Endothelial cell of umbilical vein (primary cell): ENCODE data around the gene RAP1GAP. TPM values are rescaled to one million over a fixed set of nuclear protein-coding genes. Genes with fewer than 3 reads are reported as not detected.

Experiments
- BruUV-seq: library from RNA; stranded (reverse); fragments of 400-500 nt; replicated peaks from 2 replicates; lab custom pipeline; 2021; lab: Mats Ljungman, UMichigan
- CTCF ChIA-PET: fragments of 300-600, 350-600 bp; sonication (Branson Sonifier 250); formaldehyde crosslinking; loops from one replicate; lab custom pipeline; 2021; ENCODE audit warnings: antibody characterized with exemption, inconsistent platforms; lab: Charles Lee
- POLR2A ChIA-PET: fragments of 300-600, 350-600 bp; sonication (Branson Sonifier 250); formaldehyde crosslinking; loops from one replicate; lab custom pipeline; 2021; ENCODE audit warnings: antibody characterized with exemption, inconsistent platforms; lab: Charles Lee
- DNase-seq: peaks from one replicate; pipeline ENCODE4 v3.0.0-alpha.2; 2011; ENCODE audit warnings: low read depth, low spot score
- FAIRE-seq: peaks from 2 replicates; lab custom pipeline; 2011; peaks lifted over from hg19 to GRCh38; lab: Jason Lieb, UNC
- H2AFZ ChIP-seq: 2 replicates; pipeline ENCODE4 v1.6.0; 2012; ENCODE audit warnings: low read depth, low read length, control low read depth, inconsistent platforms
- H3K27ac ChIP-seq: 2 replicates; pipeline ENCODE4 v1.5.1; 2011; ENCODE audit warnings: low read depth, mild to moderate bottlenecking, control low read depth, low read length, moderate library complexity; ENCODE audit not compliant: insufficient read depth
- H3K27me3 ChIP-seq, 2 experiments: 2 replicates each; pipeline versions ENCODE4 v1.6.0 to v1.6.1; 2011; ENCODE audit warnings: low read length in 2 of 2, mixed read lengths in 1 of 2; ENCODE audit not compliant: control insufficient read depth in 2 of 2, insufficient read depth in 2 of 2
- H3K36me3 ChIP-seq, 2 experiments: 2 replicates in 1 of 2; 3 replicates in 1 of 2; pipeline ENCODE4 v1.5.1; 2011; ENCODE audit warnings: low read length in 2 of 2, mild to moderate bottlenecking in 1 of 2, moderate library complexity in 1 of 2; ENCODE audit not compliant: control insufficient read depth in 2 of 2, insufficient read depth in 2 of 2; ENCODE audit errors: extremely low read depth in 1 of 2
- H3K4me1 ChIP-seq: 3 replicates; pipeline ENCODE4 v1.5.1; 2011; ENCODE audit warnings: mild to moderate bottlenecking, low read length; ENCODE audit not compliant: control insufficient read depth, insufficient read depth; ENCODE audit errors: extremely low read depth
- H3K4me2 ChIP-seq: 2 replicates; pipeline ENCODE4 v1.6.1; 2011; ENCODE audit warnings: low read length, control low read depth, mixed read lengths; ENCODE audit not compliant: insufficient read depth
- H3K4me3 ChIP-seq, 3 experiments: fragments of 200-600 bp in 1 of 3; sonication (generic), shearing (Covaris generic) in 1 of 3; replicated peaks in 1 of 3; 2 replicates each; pipeline ENCODE4 v1.5.1; 2011 to 2016; ENCODE audit warnings: control low read depth in 3 of 3, low read length in 3 of 3, mild to moderate bottlenecking in 2 of 3, inconsistent platforms in 1 of 3, low read depth in 1 of 3, moderate library complexity in 1 of 3; ENCODE audit not compliant: insufficient read depth in 1 of 3
- H3K79me2 ChIP-seq: 2 replicates; pipeline ENCODE4 v1.6.0; 2012; ENCODE audit warnings: low read length, inconsistent platforms; ENCODE audit not compliant: control insufficient read depth, insufficient read depth
- H3K9ac ChIP-seq: replicated peaks from 2 replicates; pipeline ENCODE3; 2011; ENCODE audit warnings: low read length, control low read depth; ENCODE audit not compliant: insufficient read depth; ENCODE audit errors: extremely low read depth
- H3K9me1 ChIP-seq: replicated peaks from 3 replicates; pipeline ENCODE4 v1.6.0; 2011; ENCODE audit warnings: mild to moderate bottlenecking, low read length; ENCODE audit not compliant: control insufficient read depth, insufficient read depth; ENCODE audit errors: extremely low read depth
- H3K9me3 ChIP-seq: replicated peaks from 2 replicates; pipeline ENCODE4 v1.5.1; 2012; ENCODE audit warnings: low read length, inconsistent platforms; ENCODE audit not compliant: control insufficient read depth, insufficient read depth
- H4K20me1 ChIP-seq: replicated peaks from 2 replicates; pipeline ENCODE3; 2011; ENCODE audit warnings: mild to moderate bottlenecking, low read length; ENCODE audit not compliant: control insufficient read depth, insufficient read depth; ENCODE audit errors: extremely low read depth
- EZH2 ChIP-seq: IDR thresholded peaks from 2 replicates; pipeline ENCODE4 v1.6.1; 2012; ENCODE audit warnings: borderline replicate concordance, low read depth, mild to moderate bottlenecking, moderate library complexity, low read length, inconsistent platforms; ENCODE audit not compliant: severe bottlenecking
- FOS ChIP-seq: IDR thresholded peaks from 2 replicates; pipeline ENCODE4 v1.6.1; 2011; ENCODE audit warnings: mild to moderate bottlenecking, low read length, moderate library complexity, borderline replicate concordance; ENCODE audit not compliant: insufficient read depth
- GATA2 ChIP-seq: IDR thresholded peaks from 2 replicates; pipeline ENCODE4 v1.7.0; 2011; ENCODE audit warnings: low read depth, mild to moderate bottlenecking, moderate library complexity, mixed read lengths, low read length; ENCODE audit not compliant: insufficient read length, insufficient read depth
- JUN ChIP-seq: IDR thresholded peaks from 2 replicates; pipeline ENCODE4 v1.6.1; 2011; ENCODE audit warnings: borderline replicate concordance, low read depth; ENCODE audit not compliant: insufficient read length, insufficient read depth
- MYC ChIP-seq: IDR thresholded peaks from one replicate; pipeline ENCODE4 v1.6.1; 2011; ENCODE audit warnings: mild to moderate bottlenecking, low read depth, low read length
- POLR2A ChIP-seq: IDR thresholded peaks from 2 replicates; pipeline ENCODE4 v1.6.1; 2012; ENCODE audit warnings: low read depth, mild to moderate bottlenecking, control low read depth, low read length
- POLR2AphosphoS5 ChIP-seq: IDR thresholded peaks from 2 replicates; pipeline ENCODE4 v1.6.1; 2012; ENCODE audit warnings: low read depth, mild to moderate bottlenecking, control low read depth, low read length, moderate library complexity; ENCODE audit not compliant: insufficient read depth
- dilution Hi-C: fragments of 300-500 bp; cut with MboI; formaldehyde crosslinking; loops from one replicate; pipeline ENCODE4 v1.15.0; 2019; ENCODE audit warnings: low sequenced_read_pairs; ENCODE audit not compliant: extremely low pct_ligation_motif_present
- intact Hi-C: fragments of 100-400 bp; cut with micrococcal nuclease; formaldehyde crosslinking; loops from one replicate; pipeline ENCODE4 v1.10.0; 2022
- polyA plus RNA-seq, 4 experiments: library from polyadenylated mRNA; depleted of rRNA in 3 of 4; stranded (reverse) in 3 of 4; unstranded in 1 of 4; fragments of >200 nt; gene quantifications; 2 replicates each; pipeline versions ENCODE4 v1.2.1 to v1.2.3, GENCODE V29; 2011 to 2012; ENCODE audit warnings: missing spikeins in 1 of 4
- total RNA-seq: library from RNA; stranded (reverse); gene quantifications from 2 replicates; pipeline ENCODE4 v1.2.3, GENCODE V29; 2021
- TF ChIP-seq, protein P1 (sequence below), 2 donors: IDR thresholded peaks; 1 replicate in 1 of 2; 2 replicates in 1 of 2; pipeline ENCODE4 v1.5.1; 2011; ENCODE audit warnings: low read length in 2 of 2, mild to moderate bottlenecking in 2 of 2, moderate library complexity in 2 of 2, control low read depth in 1 of 2, inconsistent platforms in 1 of 2, low read depth in 1 of 2; ENCODE audit not compliant: insufficient read depth in 1 of 2; ENCODE audit errors: extremely low read depth in 1 of 2
- TF ChIP-seq, protein P2 (sequence below): IDR thresholded peaks from 2 replicates; pipeline ENCODE4 v1.6.1; 2011; ENCODE audit not compliant: insufficient read depth, insufficient read length

Gene RAP1GAP
- total and polyA plus RNA-seq, 2 donors (not counting 3 experiments of a cell fraction or from before 2014, with no cell fraction given), result 0.07 to 0.20 TPM

DNA sequence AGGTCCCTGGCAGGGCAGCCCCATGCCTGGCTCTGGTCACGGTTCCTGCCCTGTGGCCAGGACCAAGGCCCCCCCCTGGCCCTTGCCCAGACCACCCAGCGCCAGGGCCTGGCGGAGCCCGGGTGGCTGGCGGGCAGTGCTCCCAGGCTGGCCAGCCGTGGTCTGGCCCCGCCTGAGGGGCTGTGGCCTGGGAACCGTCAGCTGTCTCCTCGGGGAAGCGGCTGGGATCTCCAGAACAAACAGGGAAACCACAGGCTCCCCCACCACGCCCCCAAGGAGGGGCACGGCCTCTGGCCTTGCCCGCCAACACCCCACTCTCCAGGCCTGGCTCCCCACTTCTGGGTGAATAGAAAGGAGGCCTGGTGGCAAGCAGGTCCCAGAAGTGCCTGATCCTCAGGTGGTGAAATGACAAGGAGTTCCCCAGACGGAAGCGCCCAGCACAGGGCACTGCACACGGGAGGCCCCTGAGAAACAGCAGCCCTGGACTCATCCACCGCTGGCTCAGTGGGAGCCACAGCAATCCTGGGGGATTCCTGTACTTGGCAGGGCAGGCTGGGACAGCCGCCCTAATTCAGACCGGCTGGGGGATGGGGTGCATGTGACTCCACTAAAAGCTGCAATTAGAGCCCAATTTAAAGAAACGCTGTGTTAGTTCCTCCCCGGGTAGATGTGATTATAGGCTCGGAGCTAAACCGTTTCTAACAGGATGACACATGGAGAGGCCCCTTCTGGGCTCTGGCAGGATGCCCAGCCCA lies 78.9 kb downstream of the RAP1GAP start:
- Histone ChIP-seq H3K4me3 (no peak overlapping the region), H3K9me3 (no peaks in the 10 kb centered on the region), H3K79me2 (no peaks in the 10 kb centered on the region), H3K27ac (no peak overlapping the region), H3K27me3 (peaks cover 4 to 14% of the 10 kb centered on the region in 2 experiments), H3K4me1 (peaks cover 8% of the 10 kb centered on the region), H2AFZ (no peak overlapping the region), H3K9me1 (no peaks in the 10 kb centered on the region), H4K20me1 (no peaks in the 10 kb centered on the region), H3K36me3 (no peaks in the 10 kb centered on the region), H3K4me2 (no peak overlapping the region), H3K9ac (no peak overlapping the region)
- dilution Hi-C loops, result no loop called here
- ChIA-PET CTCF (no interaction called here), POLR2A (no interaction called here)
- FAIRE-seq, result no peak
- DNase-seq, result no peak
- BruUV-seq, result no TSS peak
- intact Hi-C loops, result no loop called here
- TF ChIP-seq EZH2 (no peak), MYC (no peak)

DNA sequence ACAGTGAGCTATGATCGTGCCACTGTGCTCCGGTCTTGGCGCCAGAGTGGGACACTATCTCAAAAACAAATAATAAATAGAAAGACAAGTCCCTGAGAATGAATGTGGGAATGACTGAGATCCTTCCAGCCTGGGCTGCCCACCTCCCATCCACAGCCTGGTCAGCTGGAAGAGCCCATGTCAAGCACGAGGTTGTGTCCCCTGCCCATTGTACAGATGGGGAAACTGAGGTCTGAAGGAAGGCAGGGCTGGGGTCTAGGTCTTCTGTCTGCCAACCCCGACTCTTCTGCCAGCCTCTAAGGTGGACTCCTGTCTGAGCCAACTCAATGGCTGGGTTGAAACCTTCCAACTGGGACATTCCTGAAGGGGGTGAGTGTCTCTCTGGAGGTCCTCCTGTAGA lies 79.5 kb downstream of the RAP1GAP start:
- TF ChIP-seq MYC, result no peak
- no peak for TF ChIP-seq GATA2
- TF ChIP-seq FOS, result no peak
- no peak for TF ChIP-seq JUN
- TF ChIP-seq, protein P1, sequence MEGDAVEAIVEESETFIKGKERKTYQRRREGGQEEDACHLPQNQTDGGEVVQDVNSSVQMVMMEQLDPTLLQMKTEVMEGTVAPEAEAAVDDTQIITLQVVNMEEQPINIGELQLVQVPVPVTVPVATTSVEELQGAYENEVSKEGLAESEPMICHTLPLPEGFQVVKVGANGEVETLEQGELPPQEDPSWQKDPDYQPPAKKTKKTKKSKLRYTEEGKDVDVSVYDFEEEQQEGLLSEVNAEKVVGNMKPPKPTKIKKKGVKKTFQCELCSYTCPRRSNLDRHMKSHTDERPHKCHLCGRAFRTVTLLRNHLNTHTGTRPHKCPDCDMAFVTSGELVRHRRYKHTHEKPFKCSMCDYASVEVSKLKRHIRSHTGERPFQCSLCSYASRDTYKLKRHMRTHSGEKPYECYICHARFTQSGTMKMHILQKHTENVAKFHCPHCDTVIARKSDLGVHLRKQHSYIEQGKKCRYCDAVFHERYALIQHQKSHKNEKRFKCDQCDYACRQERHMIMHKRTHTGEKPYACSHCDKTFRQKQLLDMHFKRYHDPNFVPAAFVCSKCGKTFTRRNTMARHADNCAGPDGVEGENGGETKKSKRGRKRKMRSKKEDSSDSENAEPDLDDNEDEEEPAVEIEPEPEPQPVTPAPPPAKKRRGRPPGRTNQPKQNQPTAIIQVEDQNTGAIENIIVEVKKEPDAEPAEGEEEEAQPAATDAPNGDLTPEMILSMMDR (IDR thresholded peaks at IDR 0.05; ENCODE audit: extremely low read depth in 1 of 2, insufficient read depth in 1 of 2, low read depth in 1 of 2, low read length in 2 of 2), result no peak
- TF ChIP-seq, protein P2, sequence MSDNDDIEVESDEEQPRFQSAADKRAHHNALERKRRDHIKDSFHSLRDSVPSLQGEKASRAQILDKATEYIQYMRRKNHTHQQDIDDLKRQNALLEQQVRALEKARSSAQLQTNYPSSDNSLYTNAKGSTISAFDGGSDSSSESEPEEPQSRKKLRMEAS, result no peak
- no peak for TF ChIP-seq EZH2
- TF ChIP-seq POLR2AphosphoS5, result no peak
- no peak for TF ChIP-seq POLR2A
- intact Hi-C loops (no loop called here), dilution Hi-C loops (no loop called here)
- FAIRE-seq (no peak), DNase-seq (no peak)
- no peaks in the 10 kb centered on the region for H3K9me3 ChIP-seq
- CTCF ChIA-PET, result interaction anchor here (1.8 kb wide), 1 partner anchor 219 kb away, joined by 5 read pairs; no protein-coding TSS in a partner anchor
- no peak overlapping the region for H3K4me2 ChIP-seq
- H3K4me3 ChIP-seq, result no peak overlapping the region
- H2AFZ ChIP-seq, result no peak overlapping the region
- no peaks in the 10 kb centered on the region for H3K79me2 ChIP-seq
- peaks cover 12% of the 10 kb centered on the region for H3K4me1 ChIP-seq
- H3K27ac ChIP-seq, result no peak overlapping the region
- H3K9ac ChIP-seq, result no peak overlapping the region
- no peaks in the 10 kb centered on the region for H4K20me1 ChIP-seq
- peaks cover 4 to 14% of the 10 kb centered on the region in 2 experiments for H3K27me3 ChIP-seq
- no TSS peak for BruUV-seq
- no peaks in the 10 kb centered on the region for H3K9me1 ChIP-seq
- POLR2A ChIA-PET, result no interaction called here
- H3K36me3 ChIP-seq, result no peaks in the 10 kb centered on the region
